A673 (cell line): ENCODE results near the gene LRRC71.

Source experiments
- EZH2 ChIP-seq: fragments of 200-600 bp; sonication (generic); IDR thresholded peaks from 2 replicates; pipeline ENCODE4 v1.6.1; 2017; ENCODE audit warnings: borderline replicate concordance, low read depth, mild to moderate bottlenecking, mixed read lengths, antibody characterized with exemption, low read length; ENCODE audit not compliant: poor library complexity, severe bottlenecking
- TF ChIP-seq, protein P1 (sequence below): fragments of 300-800, 200-600 bp; sonication (generic); conservative IDR thresholded peaks from 2 replicates; pipeline ENCODE4 v1.5.1; 2017; ENCODE audit warnings: low read depth, mild to moderate bottlenecking, antibody characterized with exemption, low read length, moderate library complexity, mixed read lengths

DNA sequence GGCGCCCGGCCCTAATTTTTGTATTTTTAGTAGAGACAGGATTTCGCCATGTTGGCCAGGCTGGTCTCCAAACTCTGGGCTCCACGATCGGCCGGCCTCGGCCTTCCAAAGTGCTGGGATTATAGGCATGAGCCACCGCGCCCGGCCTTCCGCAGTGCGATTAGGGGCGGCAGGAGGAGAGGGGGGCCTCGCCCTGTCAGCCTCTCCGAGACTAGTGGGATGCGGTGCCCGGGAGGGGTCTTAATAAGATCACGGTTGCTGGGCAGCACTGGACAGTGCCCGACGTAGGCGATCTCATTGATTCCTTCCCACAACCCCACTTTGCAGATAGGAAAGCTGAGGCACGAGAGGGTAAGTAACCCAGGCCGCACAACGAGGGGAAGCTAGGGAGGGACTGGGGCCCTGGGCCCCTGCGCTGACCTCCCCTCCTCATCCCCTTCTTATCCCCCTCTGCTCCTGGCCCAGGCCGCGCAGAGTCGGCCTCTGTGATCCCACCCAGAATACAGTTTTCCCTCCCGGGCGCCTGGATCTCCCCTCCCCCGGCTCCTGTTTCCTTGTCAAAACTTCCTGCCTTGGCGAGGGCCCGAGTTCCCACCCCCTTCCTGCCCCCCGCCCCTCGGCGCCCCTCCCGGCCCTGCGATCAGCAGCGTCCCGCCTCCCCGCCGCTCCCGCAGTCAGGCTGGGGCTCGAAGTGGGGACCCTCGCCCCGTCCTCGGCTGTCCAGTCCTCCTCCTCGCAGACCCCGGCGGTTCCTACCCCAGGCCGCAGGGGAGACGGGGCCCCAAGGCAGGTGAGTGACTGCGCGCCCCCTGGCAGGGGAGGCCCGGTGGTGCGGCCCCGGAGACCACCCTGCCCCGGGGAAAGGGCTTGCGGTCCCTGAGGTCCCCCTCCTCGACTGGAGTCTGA, 27.1 kb upstream of the LRRC71 start, which contains the start of gene PEAR1:
- TF ChIP-seq, protein P1, sequence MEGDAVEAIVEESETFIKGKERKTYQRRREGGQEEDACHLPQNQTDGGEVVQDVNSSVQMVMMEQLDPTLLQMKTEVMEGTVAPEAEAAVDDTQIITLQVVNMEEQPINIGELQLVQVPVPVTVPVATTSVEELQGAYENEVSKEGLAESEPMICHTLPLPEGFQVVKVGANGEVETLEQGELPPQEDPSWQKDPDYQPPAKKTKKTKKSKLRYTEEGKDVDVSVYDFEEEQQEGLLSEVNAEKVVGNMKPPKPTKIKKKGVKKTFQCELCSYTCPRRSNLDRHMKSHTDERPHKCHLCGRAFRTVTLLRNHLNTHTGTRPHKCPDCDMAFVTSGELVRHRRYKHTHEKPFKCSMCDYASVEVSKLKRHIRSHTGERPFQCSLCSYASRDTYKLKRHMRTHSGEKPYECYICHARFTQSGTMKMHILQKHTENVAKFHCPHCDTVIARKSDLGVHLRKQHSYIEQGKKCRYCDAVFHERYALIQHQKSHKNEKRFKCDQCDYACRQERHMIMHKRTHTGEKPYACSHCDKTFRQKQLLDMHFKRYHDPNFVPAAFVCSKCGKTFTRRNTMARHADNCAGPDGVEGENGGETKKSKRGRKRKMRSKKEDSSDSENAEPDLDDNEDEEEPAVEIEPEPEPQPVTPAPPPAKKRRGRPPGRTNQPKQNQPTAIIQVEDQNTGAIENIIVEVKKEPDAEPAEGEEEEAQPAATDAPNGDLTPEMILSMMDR: no peak
- no peak for TF ChIP-seq EZH2
